ENCODE measurements around the gene YY1.

Gene YY1

GRCh38 chr14:100219126-100219785 lies 19.7 kb upstream of the YY1 start:
- TF ChIP-seq TAF1 (IDR thresholded peaks at IDR 0.05; ENCODE audit: borderline replicate concordance, insufficient read depth, low read length) (no peak), FOXP2 (optimal IDR thresholded peaks at IDR 0.05; ENCODE audit: borderline replicate concordance, extremely low read depth, extremely low read length, insufficient read depth) (no peak), REST (IDR thresholded peaks at IDR 0.05; ENCODE audit: insufficient read depth in 1 of 2, low read depth in 2 of 2, low read length in 2 of 2) (no peak), SIN3A (IDR thresholded peaks at IDR 0.05; ENCODE audit: borderline replicate concordance, insufficient read depth, low read length) (no peak), POLR2AphosphoS5 (IDR thresholded peaks at IDR 0.05; ENCODE audit: low read depth, low read length) (no peak)

DNA sequence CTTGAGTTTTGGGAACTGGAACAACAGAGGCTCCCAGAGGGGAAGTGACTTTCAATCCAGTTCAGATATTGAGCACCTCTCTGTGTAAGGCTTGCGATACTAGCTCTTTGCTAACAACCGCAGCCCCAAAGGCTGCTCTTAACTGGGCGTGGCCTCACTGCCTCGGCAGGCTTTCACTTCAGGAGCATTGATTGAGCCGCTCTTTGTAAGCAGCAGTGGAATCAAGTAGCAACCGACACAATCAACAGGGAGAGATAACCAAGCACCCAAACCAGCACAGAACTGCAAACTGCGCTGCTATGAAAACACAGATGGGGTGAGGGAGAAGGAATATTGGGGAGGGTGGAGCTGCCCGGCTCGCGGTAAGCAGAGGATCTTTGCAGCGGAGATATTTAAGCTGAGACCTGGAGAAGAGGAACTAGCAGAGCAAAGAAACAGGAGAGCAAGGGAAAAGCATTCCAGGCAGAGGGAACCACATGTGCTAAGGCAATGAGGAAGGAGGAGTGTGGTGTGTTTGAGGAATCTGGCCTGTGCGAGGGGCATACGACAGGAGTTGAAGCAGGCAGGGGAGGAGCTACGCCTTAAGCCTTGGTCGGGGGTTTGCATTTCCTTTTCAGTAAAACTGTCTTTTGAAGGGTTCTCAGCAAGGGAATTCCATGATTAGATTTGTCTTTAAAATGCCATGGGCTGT lies 17.3 kb upstream of the YY1 start:
- TF ChIP-seq POLR2AphosphoS5 (IDR thresholded peaks at IDR 0.05; ENCODE audit: low read depth, low read length) (no peak), TAF1 (IDR thresholded peaks at IDR 0.05; ENCODE audit: borderline replicate concordance, insufficient read depth, low read length) (no peak), SIN3A (IDR thresholded peaks at IDR 0.05; ENCODE audit: borderline replicate concordance, insufficient read depth, low read length) (no peak), FOXP2 (optimal IDR thresholded peaks at IDR 0.05; ENCODE audit: borderline replicate concordance, extremely low read depth, extremely low read length, insufficient read depth) (no peak), REST (IDR thresholded peaks at IDR 0.05; ENCODE audit: insufficient read depth in 1 of 2, low read depth in 2 of 2, low read length in 2 of 2) (no peak)

GRCh38 chr14:100222224-100223093 lies 16.5 kb upstream of the YY1 start:
- TF ChIP-seq TAF1 (IDR thresholded peaks at IDR 0.05; ENCODE audit: borderline replicate concordance, insufficient read depth, low read length) (no peak), POLR2AphosphoS5 (IDR thresholded peaks at IDR 0.05; ENCODE audit: low read depth, low read length) (no peak), REST (IDR thresholded peaks at IDR 0.05; ENCODE audit: insufficient read depth in 1 of 2, low read depth in 2 of 2, low read length in 2 of 2) (no peak), FOXP2 (optimal IDR thresholded peaks at IDR 0.05; ENCODE audit: borderline replicate concordance, extremely low read depth, extremely low read length, insufficient read depth) (no peak), SIN3A (IDR thresholded peaks at IDR 0.05; ENCODE audit: borderline replicate concordance, insufficient read depth, low read length) (no peak)

DNA sequence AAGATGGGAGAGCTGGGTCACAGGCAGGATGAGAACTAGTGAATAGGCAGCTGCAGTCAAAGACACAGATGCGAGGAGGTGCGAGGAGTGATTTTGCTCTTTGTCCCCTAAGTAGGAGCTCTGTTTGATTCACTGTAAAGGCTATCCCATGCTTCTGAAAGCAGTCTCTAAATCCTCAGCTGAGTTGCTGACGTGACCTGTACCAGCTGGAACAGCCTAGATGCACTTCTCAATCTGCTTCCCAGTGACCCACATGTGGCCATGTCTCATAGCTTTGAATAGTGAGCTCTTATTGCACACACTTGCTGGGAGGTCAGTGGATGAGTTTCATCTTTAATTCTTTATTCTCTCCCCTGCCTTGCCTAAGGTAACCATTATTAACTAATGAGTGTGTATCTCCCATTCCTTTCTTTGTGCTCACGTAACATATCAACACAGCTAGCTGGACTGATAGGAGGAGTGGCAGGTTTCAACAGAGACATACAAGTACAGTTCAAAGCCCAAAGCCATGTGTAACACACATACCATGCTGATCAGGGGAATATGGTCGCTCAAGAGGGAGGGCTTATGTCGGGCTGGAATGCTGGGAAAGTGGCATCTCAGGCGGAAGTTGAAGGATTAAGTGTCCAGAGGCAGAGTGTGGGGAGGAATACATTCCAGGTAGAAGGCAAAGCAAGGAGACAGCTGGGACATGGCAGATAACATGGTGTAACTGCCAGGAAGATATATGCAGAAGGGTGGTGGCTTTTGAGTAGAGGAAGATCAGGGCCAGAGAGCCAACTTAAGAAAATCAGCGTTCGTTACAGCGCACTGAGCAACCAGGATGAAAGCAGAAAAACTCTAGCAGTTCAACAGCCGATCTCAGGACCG lies 15.4 kb upstream of the YY1 start:
- TF ChIP-seq FOXP2 (optimal IDR thresholded peaks at IDR 0.05; ENCODE audit: borderline replicate concordance, extremely low read depth, extremely low read length, insufficient read depth), result no peak
- TF ChIP-seq REST (IDR thresholded peaks at IDR 0.05; ENCODE audit: insufficient read depth in 1 of 2, low read depth in 2 of 2, low read length in 2 of 2), result no peak
- TF ChIP-seq TAF1 (IDR thresholded peaks at IDR 0.05; ENCODE audit: borderline replicate concordance, insufficient read depth, low read length), result no peak
- no peak for TF ChIP-seq POLR2AphosphoS5 (IDR thresholded peaks at IDR 0.05; ENCODE audit: low read depth, low read length)
- TF ChIP-seq SIN3A (IDR thresholded peaks at IDR 0.05; ENCODE audit: borderline replicate concordance, insufficient read depth, low read length), result no peak

All from PFSK-1 (cell line).